HG03045 (cell line): ENCODE results near the gene GPER1.

Source experiments
- ATAC-seq: cut with Tn5 transposase; IDR thresholded peaks from one replicate; pipeline ENCODE4 v1.9.1; 2021; ENCODE audit warnings: mild to moderate bottlenecking, moderate library complexity; ENCODE audit not compliant: unreplicated experiment

The GPER1 gene

DNA sequence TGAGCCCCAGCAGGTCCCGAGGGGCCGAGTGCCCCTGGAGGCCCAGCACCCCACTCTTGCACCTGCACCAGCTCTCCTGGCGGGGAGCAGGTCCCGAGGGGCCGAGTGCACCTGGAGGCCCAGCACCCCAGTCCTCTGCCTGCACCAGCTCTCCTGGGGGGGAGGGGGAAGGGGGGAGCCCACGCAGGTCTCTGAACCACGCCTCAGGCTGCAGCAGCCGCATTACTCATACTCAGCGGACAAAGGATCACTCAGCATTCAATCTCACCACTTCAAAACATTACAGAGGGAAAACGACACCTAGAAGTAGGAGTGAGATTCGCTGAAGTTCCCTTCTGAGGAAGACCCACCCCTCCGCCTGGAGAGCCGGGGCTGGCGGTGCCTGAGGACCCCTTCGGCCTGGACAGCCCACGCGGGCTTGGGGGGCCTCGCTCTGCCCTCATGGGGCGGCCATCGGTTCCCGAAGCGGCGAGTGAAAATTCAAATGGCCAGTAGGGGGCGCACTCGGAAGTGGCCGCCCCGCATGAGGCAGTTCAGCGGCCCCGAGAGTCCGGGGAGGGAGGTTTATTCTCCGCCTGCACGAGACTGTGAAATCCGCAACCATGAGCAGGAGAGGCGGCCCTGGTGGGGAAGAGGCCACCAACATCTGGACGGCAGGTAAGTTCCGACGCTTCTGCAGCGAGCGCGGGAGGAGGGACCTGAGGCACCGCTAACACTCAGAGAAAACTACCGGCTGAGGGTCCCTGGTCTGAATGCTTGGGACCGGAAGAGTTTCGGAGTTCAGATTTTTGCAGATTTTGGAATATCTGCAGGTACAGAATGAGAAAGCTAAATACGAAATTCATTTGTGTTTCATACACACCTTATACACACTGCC, 1.1 kb upstream of the GPER1 start:
- ATAC-seq = peak; percentile 66

DNA sequence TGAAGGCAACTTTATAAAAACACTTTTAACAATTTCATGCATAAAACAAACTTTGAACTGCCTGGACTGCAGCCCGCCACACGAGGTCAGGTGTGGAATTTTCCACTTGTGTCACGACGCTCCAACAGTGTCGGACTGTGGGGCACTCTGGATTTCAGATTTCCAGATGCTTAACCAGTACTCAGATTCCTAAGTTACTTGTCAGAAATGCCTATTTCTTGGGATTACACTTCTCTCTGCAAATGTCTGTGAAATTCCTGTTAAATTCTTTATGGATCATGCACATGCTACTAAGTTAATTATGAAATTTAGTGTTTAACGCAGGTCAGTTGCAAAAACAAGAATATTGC, 473 bp upstream of the GPER1 start:
- no peak for ATAC-seq

DNA sequence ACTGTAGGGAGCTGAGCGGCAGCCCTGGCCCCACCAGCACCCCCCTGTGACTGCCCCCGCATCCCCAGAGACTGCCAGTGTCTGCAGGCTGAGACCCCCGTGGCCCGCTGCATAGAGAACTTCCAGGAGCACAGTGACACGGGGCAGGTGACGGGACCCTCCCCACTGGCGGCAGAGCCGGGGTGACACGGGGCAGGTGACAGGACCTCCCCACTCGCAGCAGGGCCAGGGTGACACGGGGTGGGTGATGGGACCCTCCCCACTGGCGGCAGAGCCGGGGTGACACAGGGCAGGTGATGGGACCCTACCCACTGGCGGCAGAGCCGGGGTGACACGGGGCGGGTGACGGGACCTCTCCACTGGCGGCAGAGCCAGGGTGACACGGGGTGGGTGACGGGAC, 2.3 kb downstream of the GPER1 start:
- no peak for ATAC-seq

DNA sequence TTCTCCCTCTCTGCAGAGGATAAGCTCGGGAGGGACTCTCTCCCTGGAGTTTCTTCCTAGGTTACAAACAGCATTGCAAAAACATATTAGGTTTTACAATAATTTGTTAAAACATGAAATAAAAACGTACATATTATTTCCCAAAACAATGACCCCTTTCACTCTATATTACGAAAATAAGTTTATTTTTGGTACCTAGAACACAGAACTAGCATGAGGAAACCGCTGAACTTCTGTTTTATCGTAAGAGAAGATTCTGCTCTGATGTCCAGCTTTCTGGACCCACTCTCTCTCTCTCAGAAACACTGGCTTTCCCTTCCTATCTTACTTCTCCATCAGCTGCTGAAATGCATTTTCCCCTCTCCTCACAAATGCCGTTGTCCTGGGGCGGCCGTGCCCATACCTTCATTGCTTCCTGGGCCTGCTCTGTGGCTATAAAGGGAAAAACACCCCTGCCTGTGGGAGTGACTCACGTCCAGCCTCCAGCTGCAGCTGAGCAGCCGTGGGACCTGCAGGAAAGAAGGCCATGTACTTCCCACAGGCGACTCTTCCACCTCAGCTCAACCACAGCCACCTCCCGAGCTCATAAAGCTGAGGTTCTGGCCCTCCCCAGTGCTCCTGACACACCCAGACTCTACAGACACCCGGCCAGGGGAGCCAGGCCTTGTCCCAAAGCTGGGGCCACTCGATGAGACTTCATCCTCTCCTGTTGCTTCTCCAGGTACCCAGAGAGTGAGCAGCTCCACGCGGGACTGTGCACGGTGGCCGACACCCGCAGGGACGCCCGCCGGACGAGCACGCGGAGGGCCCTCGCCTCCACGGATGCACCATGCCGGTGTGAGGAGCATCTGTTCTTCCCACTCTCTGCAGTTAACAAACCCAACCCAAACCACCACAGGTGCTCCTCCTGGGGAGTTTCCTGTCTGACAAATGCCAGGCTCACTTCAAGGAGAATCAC, 3.1 kb downstream of the GPER1 start:
- ATAC-seq = no peak

DNA sequence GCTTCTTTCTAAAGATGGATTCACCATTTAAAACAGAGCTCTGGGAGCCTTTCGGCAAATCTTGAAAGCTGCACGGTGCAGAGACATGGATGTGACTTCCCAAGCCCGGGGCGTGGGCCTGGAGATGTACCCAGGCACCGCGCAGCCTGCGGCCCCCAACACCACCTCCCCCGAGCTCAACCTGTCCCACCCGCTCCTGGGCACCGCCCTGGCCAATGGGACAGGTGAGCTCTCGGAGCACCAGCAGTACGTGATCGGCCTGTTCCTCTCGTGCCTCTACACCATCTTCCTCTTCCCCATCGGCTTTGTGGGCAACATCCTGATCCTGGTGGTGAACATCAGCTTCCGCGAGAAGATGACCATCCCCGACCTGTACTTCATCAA, 3.7 kb downstream of the GPER1 start:
- no peak for ATAC-seq

DNA sequence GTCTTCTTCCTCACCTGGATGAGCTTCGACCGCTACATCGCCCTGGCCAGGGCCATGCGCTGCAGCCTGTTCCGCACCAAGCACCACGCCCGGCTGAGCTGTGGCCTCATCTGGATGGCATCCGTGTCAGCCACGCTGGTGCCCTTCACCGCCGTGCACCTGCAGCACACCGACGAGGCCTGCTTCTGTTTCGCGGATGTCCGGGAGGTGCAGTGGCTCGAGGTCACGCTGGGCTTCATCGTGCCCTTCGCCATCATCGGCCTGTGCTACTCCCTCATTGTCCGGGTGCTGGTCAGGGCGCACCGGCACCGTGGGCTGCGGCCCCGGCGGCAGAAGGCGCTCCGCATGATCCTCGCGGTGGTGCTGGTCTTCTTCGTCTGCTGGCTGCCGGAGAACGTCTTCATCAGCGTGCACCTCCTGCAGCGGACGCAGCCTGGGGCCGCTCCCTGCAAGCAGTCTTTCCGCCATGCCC, 4.3 kb downstream of the GPER1 start:
- no peak for ATAC-seq

DNA sequence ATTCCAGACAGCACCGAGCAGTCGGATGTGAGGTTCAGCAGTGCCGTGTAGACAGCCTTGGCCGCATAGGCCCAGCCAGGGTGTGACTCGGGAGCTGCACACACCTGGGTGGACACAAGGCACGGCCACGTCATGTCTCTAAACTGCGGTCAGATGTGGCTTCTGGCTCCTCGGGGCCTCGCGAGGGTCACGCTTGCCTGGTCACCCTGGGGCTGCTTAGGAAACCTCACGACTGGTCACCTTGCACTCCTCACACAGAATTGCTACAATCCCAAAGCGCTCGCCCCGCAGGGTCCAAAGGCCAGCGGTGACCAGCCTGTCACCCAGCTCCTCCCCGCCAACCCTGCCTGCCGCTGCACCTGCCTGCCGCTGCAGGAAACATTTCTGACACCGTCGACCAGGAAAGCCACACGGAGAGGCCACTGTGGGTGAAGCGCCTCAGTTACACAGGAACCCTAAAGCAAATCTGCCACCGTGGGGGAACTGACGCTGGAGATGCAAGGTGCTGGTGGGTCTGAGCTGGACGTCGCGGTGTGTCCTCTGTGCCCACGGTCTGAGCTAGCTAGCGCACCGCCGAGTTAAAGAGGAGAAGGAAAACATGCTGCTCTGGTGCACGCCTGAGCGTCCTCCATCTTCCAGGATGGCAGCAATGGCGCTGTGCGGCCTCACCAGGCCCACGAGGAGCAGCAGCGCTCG, 5.0 kb downstream of the GPER1 start:
- ATAC-seq = no peak

DNA sequence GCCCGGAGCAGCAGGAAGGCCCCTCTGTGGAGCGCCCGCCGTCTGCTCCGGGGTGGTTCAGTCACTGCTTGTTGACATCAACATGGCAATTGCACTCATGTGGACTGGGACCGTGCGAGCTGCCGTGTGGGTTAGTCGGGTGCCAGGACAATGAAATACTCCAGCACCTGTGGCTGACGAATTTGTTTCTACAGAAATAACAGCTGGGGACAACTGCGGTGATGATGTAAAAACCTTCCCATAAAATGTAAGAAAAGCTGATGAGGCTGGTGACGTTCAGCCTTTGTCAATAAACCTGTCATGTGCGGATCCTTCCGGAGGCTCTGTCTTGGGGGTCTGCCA, 5.6 kb downstream of the GPER1 start:
- no peak for ATAC-seq

DNA sequence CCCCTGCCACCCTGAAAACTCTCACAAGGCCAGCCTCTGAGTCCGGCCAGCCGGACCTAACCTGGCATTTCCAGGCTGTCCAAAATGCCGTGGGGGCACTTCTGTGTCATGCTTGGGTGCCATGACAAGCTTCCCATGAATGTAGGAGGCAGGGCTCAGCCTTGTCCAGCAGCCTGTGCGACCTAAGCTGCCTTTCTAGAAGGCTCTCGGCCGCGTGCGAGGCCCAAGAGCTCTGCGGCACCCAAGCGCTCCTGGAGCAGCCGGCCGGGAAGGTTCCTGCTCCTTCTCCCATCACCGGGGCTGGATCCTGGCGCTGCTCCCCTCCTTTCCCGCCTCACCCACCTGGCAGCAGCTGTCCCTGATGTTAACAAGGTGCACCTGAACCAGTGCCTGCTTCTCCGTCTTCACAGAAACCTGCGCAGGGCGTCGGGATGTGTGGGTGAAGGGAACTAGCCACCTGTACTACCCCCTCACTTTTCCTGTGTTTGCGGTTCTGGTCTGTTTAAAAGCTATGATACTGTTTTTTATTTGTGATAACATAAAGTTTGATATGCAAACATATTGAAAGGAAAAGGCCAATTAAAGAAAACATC, 6.1 kb downstream of the GPER1 start:
- ATAC-seq = no peak

DNA sequence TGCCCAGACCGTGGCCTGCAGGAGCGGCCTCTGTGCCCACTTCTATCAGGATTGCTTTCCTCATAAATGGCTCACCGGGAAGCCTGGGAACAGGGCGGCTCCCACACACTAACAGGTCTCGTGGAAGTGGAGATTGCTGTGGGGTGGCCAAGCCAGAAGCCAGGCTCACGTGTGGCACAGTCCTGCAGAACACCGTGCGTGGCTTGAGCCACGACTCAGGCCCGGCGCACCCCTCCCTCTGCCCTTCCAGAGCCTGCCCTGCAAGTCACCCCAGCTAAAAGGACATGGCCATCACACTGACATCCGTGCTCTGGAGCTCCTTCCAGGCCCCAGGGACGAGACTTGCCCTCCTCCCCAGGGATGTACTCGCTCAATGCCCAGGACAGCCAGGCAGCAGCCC, 7.0 kb downstream of the GPER1 start:
- ATAC-seq = no peak

DNA sequence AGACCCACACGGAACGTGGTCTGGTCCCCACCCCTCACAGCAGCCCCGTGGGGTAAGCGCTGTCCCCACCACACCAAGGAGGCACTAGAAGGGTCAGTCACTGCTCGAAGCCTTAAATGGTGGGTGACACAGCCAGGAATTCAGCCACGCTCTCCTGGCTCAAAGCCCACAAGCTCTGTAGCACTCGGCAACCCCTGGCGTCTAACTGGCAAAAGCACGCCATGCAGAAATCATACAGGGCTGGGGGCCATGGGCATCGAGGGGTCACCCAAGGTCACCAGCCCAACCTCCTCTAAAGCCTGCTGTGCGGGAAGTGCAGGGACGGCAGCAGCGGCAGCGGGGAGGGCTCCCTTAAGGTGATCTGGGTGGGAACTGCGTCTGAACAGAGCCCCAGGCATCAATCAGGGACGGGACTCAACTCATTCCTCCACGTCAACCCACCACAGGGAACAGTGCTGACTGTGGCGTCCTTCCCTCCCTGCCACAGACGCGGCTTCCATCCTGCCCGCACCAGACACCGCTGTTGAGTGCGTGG, 7.8 kb downstream of the GPER1 start:
- ATAC-seq = no peak

DNA sequence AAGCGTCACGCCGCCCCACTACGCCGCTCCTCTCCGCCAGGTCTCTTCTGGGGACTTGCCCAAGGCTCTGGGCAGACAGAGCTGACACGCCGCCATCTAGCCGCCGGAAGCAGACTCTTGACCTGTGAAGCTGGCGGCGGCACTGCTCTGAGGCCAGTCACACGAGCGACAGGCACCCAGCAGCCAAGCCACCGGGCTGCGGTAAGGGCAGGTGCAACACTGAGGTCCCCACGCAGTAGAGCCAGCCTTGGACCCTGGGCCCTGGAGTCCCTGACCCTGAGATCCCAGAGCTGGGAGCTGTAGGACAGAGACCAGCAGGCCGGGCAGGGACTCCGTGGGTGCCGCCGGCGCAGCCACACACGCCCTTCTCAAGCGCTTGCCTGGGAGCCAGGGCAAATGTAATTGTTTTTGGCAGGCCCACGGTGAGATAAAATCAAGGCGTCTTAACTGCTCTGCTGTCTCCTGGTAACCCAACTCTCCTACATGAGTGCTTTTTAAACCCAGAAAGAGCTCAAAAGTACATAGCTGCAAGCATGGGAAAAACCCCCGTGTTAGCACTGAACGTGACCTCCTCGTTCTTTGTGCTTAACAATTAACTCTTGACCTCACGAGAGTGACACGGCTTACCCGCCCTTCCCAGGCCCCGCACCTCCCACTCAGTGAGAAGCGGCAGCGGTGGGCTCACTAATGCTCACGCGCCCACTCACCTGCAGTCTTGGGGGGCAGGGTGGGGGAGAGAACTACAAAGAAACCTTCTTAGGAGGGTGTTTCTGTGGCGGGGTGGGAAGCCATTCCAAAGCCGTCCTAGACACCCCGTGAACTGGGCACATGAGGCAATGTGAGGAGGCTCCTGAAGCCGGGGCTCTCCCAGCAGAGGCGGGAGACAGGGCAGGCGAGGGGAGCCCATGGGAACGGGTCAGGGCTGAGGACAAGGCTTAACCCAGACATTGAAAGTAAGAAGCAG, 8.5 kb downstream of the GPER1 start:
- ATAC-seq = no peak

DNA sequence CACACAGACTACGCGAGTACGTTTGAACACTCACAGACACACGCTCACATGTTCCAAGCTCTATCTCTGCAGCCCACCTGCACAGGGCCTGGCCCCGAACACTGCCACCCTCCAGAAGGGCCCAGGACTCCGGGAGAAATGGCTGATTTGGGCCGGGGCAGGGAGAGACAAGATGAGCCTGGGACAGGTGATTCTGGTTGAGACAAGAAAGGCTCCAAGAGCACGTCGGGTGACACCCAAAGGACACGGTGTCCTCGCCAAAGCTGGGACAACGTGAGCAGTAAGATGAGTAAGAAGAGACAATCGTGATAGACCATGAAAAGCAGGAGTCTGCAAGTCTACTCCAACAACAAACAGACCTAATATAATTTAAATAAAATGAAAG, 9.2 kb downstream of the GPER1 start:
- ATAC-seq = no peak

DNA sequence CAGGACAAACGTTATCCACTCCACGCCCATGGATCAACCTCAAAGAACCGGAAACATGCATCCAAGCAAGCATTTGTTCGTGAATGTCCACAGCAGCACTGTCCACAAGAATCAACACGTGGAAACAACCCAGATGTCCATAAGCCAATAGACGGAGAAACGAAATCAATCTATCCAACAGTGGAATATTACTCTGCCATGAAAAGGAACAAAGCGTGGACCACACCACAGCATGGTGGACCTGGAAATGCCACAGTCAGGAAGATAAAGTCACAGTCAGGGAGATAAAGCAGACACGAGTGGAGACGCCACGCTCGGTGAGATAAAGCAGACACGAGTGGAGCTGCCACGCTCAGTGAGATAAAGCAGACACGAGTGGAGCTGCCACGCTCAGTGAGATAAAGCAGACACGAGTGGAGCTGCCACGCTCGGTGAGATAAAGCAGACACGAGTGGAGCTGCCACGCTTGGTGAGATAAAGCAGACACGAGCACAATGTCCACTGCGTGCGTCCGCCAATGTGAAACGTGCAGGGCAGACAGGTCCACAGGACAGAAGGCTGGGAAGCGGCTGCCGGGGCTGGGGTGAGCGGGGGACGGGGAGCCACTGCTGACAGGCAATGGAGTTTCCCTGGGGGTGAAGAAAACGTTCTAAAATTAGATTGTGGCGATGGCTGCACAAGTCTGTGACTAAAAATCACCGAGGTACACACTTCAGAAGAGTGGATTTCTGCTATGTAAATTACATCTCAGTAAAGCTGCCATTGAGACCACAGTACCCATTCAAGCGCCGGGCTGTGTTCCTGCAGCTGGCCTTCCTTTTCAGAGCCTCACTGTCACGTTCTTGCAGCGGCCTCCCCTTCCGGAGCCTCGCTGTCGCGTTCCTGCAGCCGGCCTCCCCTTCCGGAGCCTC, 10.6 kb downstream of the GPER1 start:
- ATAC-seq = no peak

DNA sequence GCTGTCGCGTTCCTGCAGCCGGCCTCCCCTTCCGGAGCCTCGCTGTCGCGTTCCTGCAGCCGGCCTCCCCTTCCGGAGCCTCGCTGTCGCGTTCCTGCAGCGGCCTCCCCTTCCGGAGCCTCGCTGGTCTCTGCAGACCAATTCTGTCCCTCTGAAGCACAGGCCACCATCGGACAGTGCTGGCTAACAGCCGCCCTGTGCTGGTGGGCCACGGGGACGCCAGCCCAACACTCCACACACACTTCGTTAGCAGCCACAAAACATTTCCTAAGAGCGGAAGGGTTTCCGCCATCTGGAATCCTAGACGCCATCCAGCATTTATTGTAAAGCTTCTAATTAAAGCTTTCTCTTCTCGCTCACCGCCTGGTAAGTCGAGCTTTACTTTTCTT, 11.2 kb downstream of the GPER1 start:
- ATAC-seq = no peak

DNA sequence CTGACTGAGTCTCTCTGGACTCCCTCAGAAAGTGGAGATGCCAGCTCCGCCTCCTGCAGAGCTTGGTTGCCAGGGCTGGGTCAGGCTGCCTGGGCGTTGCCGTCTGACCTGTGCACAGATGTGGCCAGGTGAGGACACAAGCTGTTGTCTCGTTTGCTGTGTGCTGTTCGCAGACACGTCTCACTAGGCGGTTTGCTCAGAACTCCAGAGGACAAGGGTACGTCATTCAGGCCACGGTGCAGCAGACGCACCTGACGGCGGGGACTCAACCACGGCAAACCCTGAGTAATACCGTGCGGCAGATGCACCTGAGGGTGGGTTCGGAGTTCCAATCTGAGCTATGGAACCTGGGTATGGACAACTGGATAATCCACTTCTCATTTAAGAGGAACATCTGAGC, 11.7 kb downstream of the GPER1 start:
- no peak for ATAC-seq

DNA sequence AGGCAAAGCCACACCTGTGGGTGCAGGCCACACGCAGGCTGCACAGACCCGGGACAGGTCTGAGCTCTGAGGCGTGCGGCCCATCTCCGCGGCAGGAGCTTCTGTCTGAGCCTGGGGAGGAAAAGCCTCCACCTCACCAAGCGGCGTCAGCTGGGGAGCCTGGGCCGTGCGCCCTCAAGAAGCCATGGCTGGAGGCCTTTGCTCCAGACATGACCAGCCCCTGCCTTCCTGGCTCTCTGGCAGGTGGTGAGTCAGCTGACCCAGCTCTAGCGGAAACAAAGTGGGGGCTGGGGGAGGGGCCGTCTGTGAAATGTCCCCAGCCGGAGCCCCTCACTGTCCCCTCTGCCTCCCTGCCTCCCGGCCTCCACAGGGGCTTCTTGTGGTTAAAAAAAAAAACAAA, 12.5 kb downstream of the GPER1 start:
- ATAC-seq = no peak

DNA sequence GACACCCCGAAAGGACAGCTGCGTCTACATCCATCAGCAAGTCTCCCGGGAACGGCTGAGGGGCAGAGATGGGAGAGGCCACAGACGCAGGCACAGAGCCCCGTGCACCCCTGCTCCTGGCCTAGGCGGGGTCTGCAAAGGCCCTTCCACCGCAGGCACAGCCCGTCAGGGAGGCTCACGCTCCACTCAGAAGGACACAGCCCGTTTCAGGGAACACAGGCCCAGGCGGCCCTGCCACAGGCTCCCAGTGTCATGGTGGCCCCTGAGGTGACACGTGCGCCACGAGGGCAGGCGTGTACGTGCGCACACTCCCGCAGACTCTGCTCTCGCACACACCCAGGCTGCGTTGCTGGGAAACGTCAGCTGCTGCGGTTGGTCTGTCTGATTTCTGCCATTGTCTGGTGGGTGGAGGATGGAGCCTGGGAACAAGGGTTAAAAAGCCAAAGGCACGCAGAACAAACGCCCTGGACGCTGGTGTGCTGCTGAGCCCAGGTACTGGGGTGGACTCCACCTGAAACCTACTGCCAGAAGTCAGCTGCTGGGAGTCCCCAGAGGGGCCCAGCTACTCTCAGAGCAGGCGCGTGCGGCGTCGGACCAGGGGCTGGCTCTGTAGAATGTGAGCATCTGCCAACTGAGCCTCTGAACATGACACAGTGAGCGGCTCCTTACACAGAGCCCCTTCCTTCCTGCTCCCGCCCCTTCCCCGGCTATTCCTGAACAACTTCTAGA, 13.1 kb downstream of the GPER1 start:
- ATAC-seq = no peak
